CD4-positive, alpha-beta T cell treated with Interferon gamma for 1 hour (primary cell): ENCODE measurements around the gene ARHGAP44.
A peak's percentile ranks its signal among the peaks of the same experiment; 100 is the strongest.

Experiments
- DNase-seq: peaks from one replicate; pipeline ENCODE4 v3.0.0-alpha.2; 2020

The ARHGAP44 gene

DNA sequence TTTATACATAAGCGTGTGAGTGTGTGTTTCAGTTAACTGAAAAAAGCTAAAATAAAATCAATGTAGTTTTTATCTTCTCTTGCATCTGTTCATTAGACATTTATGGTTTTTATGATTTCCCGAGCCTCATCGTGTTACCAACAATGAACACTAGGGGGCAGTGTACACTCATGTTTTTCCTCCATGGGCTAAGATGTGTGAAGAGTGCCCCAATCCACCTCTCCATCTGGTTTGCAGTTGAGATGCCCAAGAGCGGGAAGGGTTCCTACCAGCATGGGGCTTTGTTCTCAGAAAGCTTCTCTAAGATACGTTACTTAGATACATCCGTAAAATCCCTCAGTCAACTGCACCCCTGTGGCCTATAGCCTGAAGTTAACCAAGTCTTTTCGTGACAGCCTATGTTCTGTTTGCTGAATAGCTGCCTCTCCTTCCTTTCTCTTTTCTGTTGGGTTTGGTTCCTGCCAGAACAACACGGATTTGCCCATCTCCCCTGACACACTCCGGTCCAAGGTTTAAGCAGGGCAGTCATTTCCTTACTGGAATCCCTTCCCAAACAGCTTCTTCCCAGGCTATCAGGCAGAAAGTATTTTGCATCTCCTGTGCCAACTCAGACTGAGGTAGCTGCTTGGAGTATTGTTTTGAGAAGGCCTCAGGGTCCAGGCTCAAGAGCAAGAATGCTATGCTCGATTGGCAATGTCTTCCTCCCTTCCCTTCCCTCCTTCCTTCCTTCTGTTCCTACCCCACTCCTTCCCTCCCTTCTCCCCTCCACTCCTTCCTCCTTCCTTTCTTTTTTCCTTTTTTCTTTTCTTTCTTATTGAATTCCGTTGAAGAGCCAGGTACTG is 241.4 kb downstream of the ARHGAP44 start:
- peak; percentile 2 for DNase-seq

GRCh38 chr17:13031718-13032350 is 242.5 kb downstream of the ARHGAP44 start:
- DNase-seq, result peak; percentile 36

GRCh38 chr17:13035420-13035819 is 246.1 kb downstream of the ARHGAP44 start:
- no peak for DNase-seq

GRCh38 chr17:13036751-13037150 is 247.5 kb downstream of the ARHGAP44 start:
- no peak for DNase-seq

DNA sequence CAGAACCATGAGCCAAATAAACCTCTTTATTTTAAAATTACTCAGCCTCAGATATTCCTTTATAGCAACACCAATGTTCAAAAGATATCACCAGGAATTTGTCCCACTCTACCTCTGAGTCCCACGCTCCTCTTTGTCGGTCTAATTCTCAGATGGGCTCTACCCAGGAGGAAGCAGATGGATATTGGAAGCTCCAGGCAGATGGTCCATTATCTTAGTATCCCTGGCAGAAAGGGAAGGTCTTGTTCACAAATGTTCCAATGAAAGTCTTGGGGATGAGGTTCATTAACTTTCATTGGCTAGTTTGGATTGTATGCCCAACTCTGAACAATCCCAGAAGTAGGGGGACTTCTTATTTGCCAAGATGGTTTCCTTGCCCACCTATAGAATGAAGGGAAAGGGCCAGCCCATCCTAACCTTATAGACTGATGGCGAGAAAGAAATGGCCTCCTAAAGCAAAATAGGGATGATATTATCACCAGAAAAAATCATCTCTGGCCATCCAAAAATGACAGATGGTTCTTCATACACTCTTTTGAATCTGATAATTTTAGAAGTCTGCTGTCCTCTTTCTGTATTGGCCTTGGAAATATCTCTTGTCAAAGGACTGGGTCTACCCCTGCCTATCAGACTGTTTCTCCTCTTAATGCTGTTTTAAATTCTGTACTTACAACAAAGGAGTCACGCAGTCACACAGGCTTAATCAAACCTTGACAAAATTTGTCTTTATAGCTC is 249.8 kb downstream of the ARHGAP44 start:
- no peak for DNase-seq
